Measurements from ENCODE around the gene ZC3H11A.
A peak's percentile ranks its signal among the peaks of the same experiment; 100 is the strongest.
"Not testable (repeated sequence)": the region's sequence is repeated elsewhere in the genome, so short reads cannot be mapped to it uniquely, and the experiment has no call there.

Gene ZC3H11A

DNA sequence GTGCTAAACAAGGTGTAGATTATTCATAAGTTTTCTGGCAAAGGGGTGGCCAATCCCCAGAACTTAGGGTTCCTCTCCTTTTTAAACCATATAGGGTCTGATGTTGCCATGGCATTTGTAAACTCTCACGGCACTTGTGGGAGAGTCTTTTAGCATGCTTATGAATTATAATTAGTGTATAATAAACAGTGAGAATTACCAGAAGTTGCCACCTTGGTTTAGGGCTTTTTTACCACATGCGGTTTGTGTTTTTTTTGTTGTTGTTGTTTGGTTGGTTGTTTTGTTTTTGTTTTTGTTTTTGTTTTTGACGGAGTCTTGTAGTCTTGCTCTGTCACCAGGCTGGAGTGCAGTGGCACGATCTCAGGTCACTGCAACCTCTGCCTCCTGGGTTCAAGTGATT lies 39.4 kb upstream of the ZC3H11A start:
- no peak overlapping the region for H4K8ac ChIP-seq (ENCODE audit: low read depth, low read length)
- no peak overlapping the region for H3K56ac ChIP-seq (ENCODE audit: low read length)
- no peak overlapping the region for H3K4me2 ChIP-seq (ENCODE audit: low read length)
- peaks cover 5% of the 10 kb centered on the region for H3K4me1 ChIP-seq (ENCODE audit: control insufficient read depth, low read depth, low read length)
- peak overlapping the region; percentile 43 for H3K4ac ChIP-seq (ENCODE audit: low read depth, low read length)
- H2AK5ac ChIP-seq (ENCODE audit: low read length) = no peak overlapping the region
- no peak overlapping the region for H3K9ac ChIP-seq (ENCODE audit: low read length)
- no peak overlapping the region for H3K18ac ChIP-seq (ENCODE audit: low read length)
- no peak overlapping the region for H3K4me3 ChIP-seq (ENCODE audit: low read length)
- DNase-seq = no peak
- no peaks in the 10 kb centered on the region for H3K27me3 ChIP-seq (ENCODE audit: insufficient read depth, low read length, poor library complexity)
- H3K79me1 ChIP-seq (ENCODE audit: low read length) = no peaks in the 10 kb centered on the region
- no peak overlapping the region for H2BK120ac ChIP-seq (ENCODE audit: low read depth, low read length)
- no peak overlapping the region for H2BK15ac ChIP-seq (replicated peaks; ENCODE audit: low read depth)
- H3K27ac ChIP-seq (ENCODE audit: low read depth, low read length) = no peak overlapping the region
- no peaks in the 10 kb centered on the region for H3K36me3 ChIP-seq (ENCODE audit: control insufficient read depth, insufficient read depth, low read length)
- no peak overlapping the region for H4K5ac ChIP-seq (ENCODE audit: low read length)
- no peaks in the 10 kb centered on the region for H3K79me2 ChIP-seq (ENCODE audit: control insufficient read depth, insufficient read depth, low read length)
- no CpG with 5 or more reads among the region's 4 CpGs for WGBS (ENCODE audit: extremely low coverage, insufficient coverage, low lambda C conversion rate)
- H3K23ac ChIP-seq (ENCODE audit: low read length) = no peak overlapping the region
- H2BK5ac ChIP-seq (ENCODE audit: low read length) = no peak overlapping the region

DNA sequence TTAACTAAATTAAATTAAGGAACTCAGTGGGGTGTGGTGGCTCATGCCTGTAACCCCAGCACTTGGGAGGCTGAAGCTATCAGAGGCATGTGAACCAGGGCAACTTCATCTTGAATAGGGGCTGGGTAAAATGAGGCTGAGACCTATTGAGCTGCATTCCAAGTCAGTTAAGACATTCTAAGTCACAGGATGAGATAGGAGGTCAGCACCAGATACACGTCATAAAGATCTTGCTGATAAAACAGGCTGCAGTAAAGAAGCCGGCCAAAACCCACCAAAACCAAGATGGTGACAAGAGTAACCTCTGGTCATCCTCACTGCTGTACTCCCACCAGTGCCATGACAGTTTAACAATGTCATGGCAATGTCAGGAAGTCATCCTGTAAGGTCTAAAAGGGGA lies 36.7 kb upstream of the ZC3H11A start:
- not testable (repeated sequence) for H3K36me3 ChIP-seq (ENCODE audit: control insufficient read depth, insufficient read depth, low read length); H4K5ac ChIP-seq (ENCODE audit: low read length); DNase-seq; H3K4ac ChIP-seq (ENCODE audit: low read depth, low read length); H3K23ac ChIP-seq (ENCODE audit: low read length); H2AK5ac ChIP-seq (ENCODE audit: low read length); H3K79me1 ChIP-seq (ENCODE audit: low read length); H3K9ac ChIP-seq (ENCODE audit: low read length); H3K27ac ChIP-seq (ENCODE audit: low read depth, low read length); H3K27me3 ChIP-seq (ENCODE audit: insufficient read depth, low read length, poor library complexity); H2BK120ac ChIP-seq (ENCODE audit: low read depth, low read length); H2BK15ac ChIP-seq (replicated peaks; ENCODE audit: low read depth); H4K8ac ChIP-seq (ENCODE audit: low read depth, low read length); H3K4me3 ChIP-seq (ENCODE audit: low read length); H3K4me2 ChIP-seq (ENCODE audit: low read length); H2BK5ac ChIP-seq (ENCODE audit: low read length); H3K4me1 ChIP-seq (ENCODE audit: control insufficient read depth, low read depth, low read length); H3K18ac ChIP-seq (ENCODE audit: low read length); H3K56ac ChIP-seq (ENCODE audit: low read length); H3K79me2 ChIP-seq (ENCODE audit: control insufficient read depth, insufficient read depth, low read length)
- no CpG with 5 or more reads among the region's 2 CpGs for WGBS (ENCODE audit: extremely low coverage, insufficient coverage, low lambda C conversion rate)

DNA sequence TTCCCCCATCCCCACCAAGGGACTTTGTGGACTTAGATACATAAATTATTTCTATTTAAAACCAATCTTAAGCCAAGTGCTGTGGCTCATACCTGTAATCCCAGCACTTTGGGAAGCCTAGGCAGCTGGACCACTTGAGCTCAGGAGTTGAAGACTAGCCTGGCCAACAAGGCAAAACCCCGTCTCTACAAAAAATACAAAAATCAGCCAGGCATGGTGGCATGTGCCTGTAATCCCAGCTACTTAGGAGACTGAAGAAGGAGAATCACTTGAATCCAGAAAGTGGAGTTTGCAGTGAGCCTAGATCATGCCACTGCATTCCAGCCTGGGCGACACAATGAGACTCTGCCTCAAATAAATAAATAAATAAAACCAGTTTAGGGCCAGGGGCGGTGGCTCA lies 34.9 kb upstream of the ZC3H11A start:
- DNase-seq = no peak
- no peak overlapping the region for H3K9ac ChIP-seq (ENCODE audit: low read length)
- no peak overlapping the region for H3K4me3 ChIP-seq (ENCODE audit: low read length)
- no CpG with 5 or more reads among the region's 3 CpGs for WGBS (ENCODE audit: extremely low coverage, insufficient coverage, low lambda C conversion rate)
- H3K23ac ChIP-seq (ENCODE audit: low read length) = no peak overlapping the region
- no peak overlapping the region for H4K8ac ChIP-seq (ENCODE audit: low read depth, low read length)
- H3K79me1 ChIP-seq (ENCODE audit: low read length) = no peaks in the 10 kb centered on the region
- H4K5ac ChIP-seq (ENCODE audit: low read length) = no peak overlapping the region
- no peaks in the 10 kb centered on the region for H3K27me3 ChIP-seq (ENCODE audit: insufficient read depth, low read length, poor library complexity)
- no peaks in the 10 kb centered on the region for H3K36me3 ChIP-seq (ENCODE audit: control insufficient read depth, insufficient read depth, low read length)
- H3K27ac ChIP-seq (ENCODE audit: low read depth, low read length) = no peak overlapping the region
- no peak overlapping the region for H3K18ac ChIP-seq (ENCODE audit: low read length)
- no peak overlapping the region for H2BK5ac ChIP-seq (ENCODE audit: low read length)
- H3K4me2 ChIP-seq (ENCODE audit: low read length) = no peak overlapping the region
- H2BK120ac ChIP-seq (ENCODE audit: low read depth, low read length) = no peak overlapping the region
- H2BK15ac ChIP-seq (replicated peaks; ENCODE audit: low read depth) = no peak overlapping the region
- H3K79me2 ChIP-seq (ENCODE audit: control insufficient read depth, insufficient read depth, low read length) = no peaks in the 10 kb centered on the region
- H3K56ac ChIP-seq (ENCODE audit: low read length) = no peak overlapping the region
- no peak overlapping the region for H2AK5ac ChIP-seq (ENCODE audit: low read length)
- H3K4ac ChIP-seq (ENCODE audit: low read depth, low read length) = no peak overlapping the region
- peaks cover 2% of the 10 kb centered on the region for H3K4me1 ChIP-seq (ENCODE audit: control insufficient read depth, low read depth, low read length)

DNA sequence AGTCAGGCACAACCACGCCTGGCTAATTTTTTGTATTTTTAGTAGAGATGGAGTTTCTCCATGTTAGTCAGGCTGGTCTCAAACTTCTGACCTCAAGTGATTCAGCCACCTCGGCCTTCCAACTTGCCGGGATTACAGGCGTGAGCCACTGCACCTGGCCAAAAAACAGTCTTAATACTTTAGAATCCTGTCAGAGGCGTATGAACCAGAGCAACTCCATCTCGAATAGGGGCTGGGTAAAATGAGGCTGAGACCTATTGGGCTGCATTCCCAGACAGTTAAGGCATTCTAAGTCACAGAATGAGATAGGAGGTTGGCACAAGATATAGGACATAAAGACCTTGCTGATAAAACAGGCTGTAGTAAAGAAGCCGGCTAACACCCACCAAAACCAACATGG lies 33.5 kb upstream of the ZC3H11A start:
- not testable (repeated sequence) for H2AK5ac ChIP-seq (ENCODE audit: low read length); H3K4me3 ChIP-seq (ENCODE audit: low read length); H3K79me1 ChIP-seq (ENCODE audit: low read length); H2BK5ac ChIP-seq (ENCODE audit: low read length); H3K27ac ChIP-seq (ENCODE audit: low read depth, low read length); H2BK15ac ChIP-seq (replicated peaks; ENCODE audit: low read depth); H4K8ac ChIP-seq (ENCODE audit: low read depth, low read length); H4K5ac ChIP-seq (ENCODE audit: low read length); H3K27me3 ChIP-seq (ENCODE audit: insufficient read depth, low read length, poor library complexity); H3K9ac ChIP-seq (ENCODE audit: low read length); H3K36me3 ChIP-seq (ENCODE audit: control insufficient read depth, insufficient read depth, low read length); H2BK120ac ChIP-seq (ENCODE audit: low read depth, low read length); DNase-seq; H3K23ac ChIP-seq (ENCODE audit: low read length); H3K79me2 ChIP-seq (ENCODE audit: control insufficient read depth, insufficient read depth, low read length); H3K18ac ChIP-seq (ENCODE audit: low read length); H3K56ac ChIP-seq (ENCODE audit: low read length); H3K4me1 ChIP-seq (ENCODE audit: control insufficient read depth, low read depth, low read length); H3K4me2 ChIP-seq (ENCODE audit: low read length); H3K4ac ChIP-seq (ENCODE audit: low read depth, low read length)
- WGBS (ENCODE audit: extremely low coverage, insufficient coverage, low lambda C conversion rate) = no CpG with 5 or more reads among the region's 7 CpGs

DNA sequence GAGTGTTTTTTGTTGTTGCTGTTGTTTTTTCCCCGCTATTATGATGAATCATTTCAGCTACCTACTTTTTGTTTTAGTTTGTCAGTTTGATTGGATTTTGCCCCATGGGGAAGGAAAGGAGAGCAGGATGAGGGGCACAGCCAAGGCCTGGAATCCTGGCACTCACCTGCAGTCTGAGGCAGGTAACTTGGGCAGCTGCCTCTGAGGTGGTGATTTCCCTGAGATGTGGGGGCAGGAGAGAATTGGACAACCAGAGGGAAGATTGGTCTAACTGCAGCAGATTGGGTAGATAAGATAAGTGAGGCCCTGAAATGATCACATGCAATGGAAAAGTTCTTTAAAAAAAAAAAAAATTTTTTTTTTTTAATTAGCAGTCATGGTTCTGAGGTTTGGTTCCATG lies 31.9 kb upstream of the ZC3H11A start:
- Histone ChIP-seq H2BK120ac (ENCODE audit: low read depth, low read length) (no peak overlapping the region), H3K9ac (ENCODE audit: low read length) (no peak overlapping the region), H3K79me1 (ENCODE audit: low read length) (no peaks in the 10 kb centered on the region), H3K79me2 (ENCODE audit: control insufficient read depth, insufficient read depth, low read length) (no peaks in the 10 kb centered on the region), H3K36me3 (ENCODE audit: control insufficient read depth, insufficient read depth, low read length) (no peaks in the 10 kb centered on the region), H4K8ac (ENCODE audit: low read depth, low read length) (no peak overlapping the region), H3K4me3 (ENCODE audit: low read length) (no peak overlapping the region), H3K23ac (ENCODE audit: low read length) (no peak overlapping the region), H2AK5ac (ENCODE audit: low read length) (no peak overlapping the region), H3K56ac (ENCODE audit: low read length) (no peak overlapping the region), H3K18ac (ENCODE audit: low read length) (no peak overlapping the region), H3K27ac (ENCODE audit: low read depth, low read length) (no peak overlapping the region), H3K4ac (ENCODE audit: low read depth, low read length) (no peak overlapping the region), H3K4me2 (ENCODE audit: low read length) (no peak overlapping the region), H2BK15ac (replicated peaks; ENCODE audit: low read depth) (no peak overlapping the region), H4K5ac (ENCODE audit: low read length) (no peak overlapping the region), H2BK5ac (ENCODE audit: low read length) (no peak overlapping the region), H3K27me3 (ENCODE audit: insufficient read depth, low read length, poor library complexity) (no peaks in the 10 kb centered on the region), H3K4me1 (ENCODE audit: control insufficient read depth, low read depth, low read length) (no peaks in the 10 kb centered on the region)
- WGBS (ENCODE audit: extremely low coverage, insufficient coverage, low lambda C conversion rate) = no CpG with 5 or more reads among the region's 1 CpG
- DNase-seq = no peak

DNA sequence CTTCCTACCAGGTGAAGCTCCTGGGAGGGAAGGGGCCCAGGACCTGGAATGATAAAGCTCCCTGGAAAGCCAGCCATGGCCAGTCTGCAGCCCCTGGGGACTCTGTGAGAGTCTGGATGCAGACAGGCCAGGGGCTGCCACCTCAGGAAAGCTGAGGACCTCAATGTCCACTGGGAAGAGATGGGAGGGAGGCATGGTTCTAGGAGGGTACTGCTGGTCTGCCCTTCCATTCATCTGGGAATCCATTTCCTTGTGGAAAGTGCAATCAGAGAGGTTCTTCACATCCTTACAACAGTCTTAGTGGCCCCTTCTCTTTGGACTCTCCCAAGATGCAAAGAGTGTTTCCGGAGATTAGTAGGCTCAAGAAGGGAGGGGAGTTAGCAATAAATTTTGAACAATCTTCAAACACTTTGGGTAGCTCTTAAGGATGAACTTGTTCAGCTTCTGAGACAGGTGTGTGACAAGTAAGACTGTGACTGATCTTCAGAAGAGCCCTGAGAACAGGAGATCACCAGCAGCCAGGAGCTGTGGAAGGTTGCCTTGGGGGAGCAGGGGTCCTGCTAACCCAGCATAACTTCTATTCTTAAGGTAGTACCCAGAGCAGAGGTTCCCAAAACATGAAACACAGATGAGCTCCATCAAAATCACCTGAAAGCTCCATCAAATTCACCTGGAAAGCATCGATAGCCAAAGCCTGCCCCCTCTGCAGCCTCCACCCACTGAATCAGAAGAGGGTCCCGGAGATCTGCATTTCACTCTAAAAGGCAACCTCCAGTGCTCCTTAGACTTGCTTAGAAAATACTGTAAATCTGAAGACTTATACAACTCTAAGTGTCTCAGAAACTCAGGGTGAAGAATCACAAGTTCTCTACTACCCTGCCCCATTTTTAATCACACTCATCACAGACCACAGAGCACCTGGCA lies 31.1 kb upstream of the ZC3H11A start:
- no peaks in the 10 kb centered on the region for H3K79me2 ChIP-seq (ENCODE audit: control insufficient read depth, insufficient read depth, low read length)
- no CpG with 5 or more reads among the region's 3 CpGs for WGBS (ENCODE audit: extremely low coverage, insufficient coverage, low lambda C conversion rate)

More for the DNA sequence above, 31.1 kb upstream of the ZC3H11A start:
- Histone ChIP-seq H3K56ac (ENCODE audit: low read length) (no peak overlapping the region), H2BK120ac (ENCODE audit: low read depth, low read length) (no peak overlapping the region), H3K9ac (ENCODE audit: low read length) (no peak overlapping the region), H2BK15ac (replicated peaks; ENCODE audit: low read depth) (no peak overlapping the region), H3K4ac (ENCODE audit: low read depth, low read length) (no peak overlapping the region), H3K79me1 (ENCODE audit: low read length) (no peaks in the 10 kb centered on the region), H3K18ac (ENCODE audit: low read length) (no peak overlapping the region), H3K23ac (ENCODE audit: low read length) (no peak overlapping the region), H3K4me2 (ENCODE audit: low read length) (no peak overlapping the region), H3K27me3 (ENCODE audit: insufficient read depth, low read length, poor library complexity) (no peaks in the 10 kb centered on the region), H3K36me3 (ENCODE audit: control insufficient read depth, insufficient read depth, low read length) (no peaks in the 10 kb centered on the region), H4K5ac (ENCODE audit: low read length) (no peak overlapping the region), H3K27ac (ENCODE audit: low read depth, low read length) (no peak overlapping the region), H4K8ac (ENCODE audit: low read depth, low read length) (no peak overlapping the region), H2BK5ac (ENCODE audit: low read length) (no peak overlapping the region), H3K4me1 (ENCODE audit: control insufficient read depth, low read depth, low read length) (no peaks in the 10 kb centered on the region), H2AK5ac (ENCODE audit: low read length) (no peak overlapping the region), H3K4me3 (ENCODE audit: low read length) (no peak overlapping the region)
- DNase-seq = no peak
